Endothelial cell of hepatic sinusoid (primary cell): ENCODE measurements around the gene INPP5K.

ENCODE experiments used
- in situ Hi-C: cut with HindIII; loops from 2 replicates; pipeline ENCODE4 v1.10.0; 2017; ENCODE audit warnings: low sequenced_read_pairs

The INPP5K gene

GRCh38 chr17:1486802-1487695, 29.4 kb downstream of the INPP5K start:
- in situ Hi-C loops, result no loop called here

GRCh38 chr17:1485423-1486376, 30.7 kb downstream of the INPP5K start:
- in situ Hi-C loops, result no loop called here

GRCh38 chr17:1484676-1485422, 31.6 kb downstream of the INPP5K start:
- in situ Hi-C loops, result no loop called here

GRCh38 chr17:1484060-1484535, 32.3 kb downstream of the INPP5K start:
- in situ Hi-C loops, result no loop called here

GRCh38 chr17:1482680-1483079, 33.7 kb downstream of the INPP5K start:
- in situ Hi-C loops, result no loop called here

- in situ Hi-C loops, result no loop called here
Measured at GRCh38 chr17:1481736-1482135, 34.7 kb downstream of the INPP5K start.

- in situ Hi-C loops, result no loop called here
Measured at GRCh38 chr17:1480747-1481465, 35.5 kb downstream of the INPP5K start.

- in situ Hi-C loops, result no loop called here
Measured at GRCh38 chr17:1478418-1478817, 38.0 kb downstream of the INPP5K start.

- in situ Hi-C loops, result no loop called here
Measured at GRCh38 chr17:1475321-1475854, 41.0 kb downstream of the INPP5K start.

GRCh38 chr17:1474402-1475189, 41.8 kb downstream of the INPP5K start:
- in situ Hi-C loops, result no loop called here

GRCh38 chr17:1473841-1474240, 42.6 kb downstream of the INPP5K start:
- in situ Hi-C loops, result no loop called here

- in situ Hi-C loops, result no loop called here
Measured at GRCh38 chr17:1473170-1473569, 43.2 kb downstream of the INPP5K start.

GRCh38 chr17:1471911-1472821, 44.2 kb downstream of the INPP5K start:
- in situ Hi-C loops, result no loop called here

- in situ Hi-C loops, result no loop called here
Measured at GRCh38 chr17:1471490-1471889, 44.9 kb downstream of the INPP5K start.

- in situ Hi-C loops, result no loop called here
Measured at GRCh38 chr17:1470755-1471462, 45.5 kb downstream of the INPP5K start.

- in situ Hi-C loops, result no loop called here
Measured at GRCh38 chr17:1470071-1470754, 46.2 kb downstream of the INPP5K start.
